HG03432 (cell line): ENCODE data around the gene C15orf61.
A peak's percentile ranks its signal among the peaks of the same experiment; 100 is the strongest.

ENCODE experiments used
- ATAC-seq: cut with Tn5 transposase; IDR thresholded peaks from one replicate; pipeline ENCODE4 v1.9.1; 2021; ENCODE audit warnings: mild to moderate bottlenecking, moderate library complexity; ENCODE audit not compliant: unreplicated experiment

The C15orf61 gene

GRCh38 chr15:67521029-67521782 lies at the start of gene C15orf61:
C15orf61 (plus strand) TSS chr15:67521131; CDS start chr15:67521249, 118 bp downstream.
- peak; percentile 81 for ATAC-seq

GRCh38 chr15:67472957-67473356 lies 48.0 kb upstream of the C15orf61 start:
- ATAC-seq = no peak

DNA sequence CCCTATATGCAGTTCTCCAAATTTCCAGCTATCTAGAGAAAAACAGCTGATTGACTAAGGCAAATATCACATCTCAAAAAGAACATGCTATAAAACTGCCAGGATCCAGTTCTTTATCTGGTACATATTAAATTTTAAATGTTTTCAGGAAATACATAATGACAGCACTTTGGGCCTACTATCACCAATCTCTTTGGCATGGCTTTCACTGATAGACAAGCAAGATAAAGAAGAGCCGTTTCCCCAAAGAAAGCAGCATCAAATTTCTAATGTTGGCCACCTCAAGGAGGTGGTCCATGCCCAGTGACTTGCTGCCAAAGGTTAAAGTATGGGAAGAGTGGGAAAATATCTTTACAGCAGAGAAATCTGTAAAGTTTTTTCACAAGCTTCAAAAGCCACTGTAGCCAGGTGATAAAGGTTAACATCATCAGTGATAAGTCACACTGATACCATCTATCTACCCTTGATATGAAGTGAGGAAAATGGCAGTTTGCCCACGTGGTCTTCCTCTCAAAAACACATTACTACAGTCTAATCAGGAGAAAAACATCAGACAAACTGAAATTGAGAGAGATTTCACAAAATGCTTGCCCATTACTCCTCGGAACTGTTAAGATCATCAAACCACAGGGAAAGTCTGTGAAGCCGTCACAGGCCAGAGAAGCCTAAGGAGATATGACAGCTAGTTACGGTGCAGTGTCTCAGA lies 46.4 kb upstream of the C15orf61 start:
- ATAC-seq = no peak

DNA sequence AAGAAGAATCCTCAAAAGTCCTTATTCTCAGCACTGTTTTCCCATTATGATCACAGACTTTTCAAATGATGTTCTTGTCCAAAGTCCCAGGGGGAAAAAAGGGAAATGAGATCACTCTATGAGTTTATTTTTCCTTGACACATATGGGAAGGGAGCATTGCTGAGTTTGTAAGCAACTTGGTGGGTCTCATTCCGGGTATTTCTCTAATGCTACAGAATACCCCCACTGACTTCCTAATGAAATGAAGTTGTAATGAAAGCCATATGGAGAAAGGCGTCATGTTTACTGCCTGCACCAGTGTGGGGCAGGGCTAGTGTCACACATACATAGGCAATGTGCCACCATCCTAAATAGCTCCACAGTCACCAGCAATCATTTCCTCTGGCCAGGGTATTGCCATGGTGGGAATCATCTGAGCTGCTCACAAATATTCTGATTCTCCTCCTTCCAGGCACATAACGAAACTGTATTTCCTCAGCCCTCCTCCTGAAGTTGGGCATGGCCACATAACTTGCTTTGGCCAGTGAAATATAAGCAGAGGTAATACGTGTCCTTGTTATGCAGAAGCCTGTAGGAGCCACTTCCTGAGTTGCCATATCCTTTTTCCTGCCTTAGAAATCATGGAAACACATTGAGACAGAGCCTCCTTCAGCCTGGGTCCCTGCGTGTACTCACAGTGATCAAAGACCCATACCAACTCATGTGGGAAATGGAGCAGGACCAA lies 41.0 kb upstream of the C15orf61 start:
- ATAC-seq = no peak

- no peak for ATAC-seq
These were observed 40.2 kb upstream of the C15orf61 start for GRCh38 chr15:67480741-67481140.

- ATAC-seq = no peak
These were observed 39.3 kb upstream of the C15orf61 start for GRCh38 chr15:67481680-67482079.

DNA sequence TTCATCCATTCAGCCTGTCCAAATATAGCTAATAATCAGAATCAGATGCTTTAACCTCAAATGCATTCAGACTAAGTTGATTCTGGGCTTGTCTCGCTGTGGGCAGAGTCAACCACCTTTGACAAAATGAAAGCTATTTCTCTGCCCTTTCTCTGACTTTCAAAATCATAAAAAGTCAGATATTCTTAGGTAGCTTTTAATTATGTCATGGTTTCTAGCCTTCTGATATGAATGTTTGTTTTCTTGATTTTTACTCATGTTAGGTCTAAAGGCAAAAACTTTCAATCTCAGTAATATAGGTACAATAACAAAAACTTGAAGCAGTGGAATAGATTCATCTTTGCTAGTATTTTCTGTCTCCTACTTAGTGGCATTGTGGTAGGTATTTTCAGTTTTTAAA lies 25.3 kb upstream of the C15orf61 start:
- no peak for ATAC-seq

DNA sequence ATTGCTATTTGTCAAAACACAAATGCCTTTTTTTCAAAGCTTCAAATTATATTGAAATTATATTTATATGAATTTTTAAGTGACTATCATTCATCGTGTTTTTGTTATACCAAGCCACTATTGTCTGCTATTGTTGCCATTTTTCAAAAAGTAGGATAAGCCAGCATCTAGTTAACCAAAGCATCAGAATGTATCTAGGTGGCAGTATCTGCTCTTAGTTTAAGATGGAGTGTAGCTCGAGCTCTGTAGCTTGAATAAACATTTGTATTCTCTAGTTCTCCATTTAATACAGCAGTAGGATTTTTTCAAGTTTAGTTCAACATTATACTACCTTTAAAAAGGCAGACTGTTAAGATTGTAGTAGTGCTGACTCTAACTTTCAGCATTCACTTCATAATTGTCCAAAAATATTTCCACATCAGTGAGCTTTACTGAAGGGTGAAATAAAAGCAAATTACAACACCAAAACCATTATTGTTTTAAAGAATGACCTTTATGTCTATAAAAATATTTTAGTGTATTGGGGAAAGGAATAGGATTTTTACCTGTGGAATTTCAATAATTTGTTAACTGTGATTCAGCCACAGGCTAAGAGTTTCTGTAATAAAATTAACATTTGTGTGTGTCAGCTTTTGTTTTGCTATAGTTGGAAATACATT lies 19.6 kb upstream of the C15orf61 start:
- ATAC-seq = no peak

- no peak for ATAC-seq
These were observed 19.0 kb upstream of the C15orf61 start for GRCh38 chr15:67501836-67502461.

DNA sequence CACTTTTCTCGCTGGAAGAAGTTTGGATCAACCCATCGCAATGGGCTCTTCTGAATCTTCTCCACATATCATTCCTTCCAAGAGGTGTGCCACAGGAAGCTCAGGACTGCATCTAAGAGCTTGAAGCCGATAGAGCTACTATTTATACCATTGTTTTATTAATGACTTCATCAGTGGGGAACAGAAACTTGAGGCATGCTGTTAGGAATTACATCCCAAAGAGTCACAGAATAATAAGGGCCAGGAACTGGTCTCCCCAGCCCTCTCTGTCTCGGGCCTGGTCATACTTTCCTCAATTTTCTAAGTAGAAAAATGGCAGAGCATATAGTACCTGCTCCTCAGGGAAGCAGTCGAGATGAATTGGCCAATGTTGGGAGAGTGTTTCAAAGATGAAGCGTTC lies 16.9 kb upstream of the C15orf61 start:
- ATAC-seq = no peak

DNA sequence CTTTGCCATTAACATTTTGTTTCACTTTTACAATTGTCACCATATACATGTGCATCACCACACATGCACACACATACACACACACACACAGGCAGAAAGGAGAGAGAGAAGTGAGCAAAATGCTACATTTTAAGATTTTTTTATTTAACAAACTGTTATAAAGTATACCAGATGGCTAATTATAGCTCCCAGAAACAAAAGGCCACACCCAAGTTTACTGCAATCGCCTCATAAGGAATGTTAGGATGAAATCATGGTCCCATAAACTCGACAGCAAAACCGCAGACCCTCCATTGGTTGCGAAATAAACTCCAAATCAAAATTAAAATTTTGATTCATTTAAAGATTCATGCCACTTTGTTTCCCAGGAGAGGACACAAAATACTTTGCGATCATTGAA lies 16.1 kb upstream of the C15orf61 start:
- ATAC-seq = no peak

GRCh38 chr15:67505675-67506572 lies 15.0 kb upstream of the C15orf61 start:
- no peak for ATAC-seq

- ATAC-seq = no peak
These were observed 13.9 kb upstream of the C15orf61 start for GRCh38 chr15:67506775-67507747.

GRCh38 chr15:67508407-67508806 lies 12.5 kb upstream of the C15orf61 start:
- no peak for ATAC-seq

DNA sequence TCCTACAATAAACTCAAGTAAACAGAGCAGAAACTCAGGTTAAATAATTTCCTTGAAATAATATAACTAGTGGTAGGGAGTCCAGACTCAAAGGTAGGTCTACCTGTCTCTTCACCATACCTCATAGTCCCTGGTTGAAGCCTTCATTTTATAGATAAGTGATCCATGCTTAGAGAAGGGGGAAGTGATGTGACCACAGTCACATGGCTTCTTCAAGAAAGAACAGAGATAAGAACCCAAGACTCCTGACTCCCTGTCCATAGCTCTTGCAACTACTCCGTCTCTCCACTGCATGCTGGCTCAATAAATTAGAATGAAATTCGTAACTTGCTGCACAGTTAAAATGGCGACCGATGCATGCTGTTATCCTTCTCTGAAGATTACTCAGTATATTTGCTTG lies 11.0 kb upstream of the C15orf61 start:
- no peak for ATAC-seq

DNA sequence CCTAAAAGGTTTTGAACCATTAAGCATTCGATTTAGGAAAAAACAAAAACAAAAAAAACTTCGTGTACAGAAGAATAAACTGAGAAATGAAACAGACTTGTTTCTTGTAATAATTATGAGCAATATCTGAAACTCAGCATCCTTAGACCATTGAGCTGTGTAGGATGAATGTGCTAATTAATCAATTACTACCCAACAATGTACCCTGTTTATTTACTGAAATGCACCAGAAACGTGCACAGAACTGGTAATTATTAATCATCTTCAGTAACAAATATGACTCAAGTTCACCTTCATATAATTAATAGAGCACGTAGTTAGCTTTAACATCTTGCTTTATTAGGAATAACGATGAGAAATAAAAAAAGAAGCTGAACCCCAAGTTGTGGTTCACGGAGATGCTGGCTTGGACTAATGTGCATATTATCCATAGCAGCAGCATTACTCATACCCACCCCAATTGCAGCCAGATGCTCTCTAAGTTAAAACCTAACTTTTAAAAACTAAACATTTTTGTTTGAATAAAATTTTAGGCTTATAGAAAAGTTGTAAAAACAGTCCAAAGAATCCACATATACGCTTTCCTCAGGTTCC lies 10.2 kb upstream of the C15orf61 start:
- ATAC-seq = no peak

DNA sequence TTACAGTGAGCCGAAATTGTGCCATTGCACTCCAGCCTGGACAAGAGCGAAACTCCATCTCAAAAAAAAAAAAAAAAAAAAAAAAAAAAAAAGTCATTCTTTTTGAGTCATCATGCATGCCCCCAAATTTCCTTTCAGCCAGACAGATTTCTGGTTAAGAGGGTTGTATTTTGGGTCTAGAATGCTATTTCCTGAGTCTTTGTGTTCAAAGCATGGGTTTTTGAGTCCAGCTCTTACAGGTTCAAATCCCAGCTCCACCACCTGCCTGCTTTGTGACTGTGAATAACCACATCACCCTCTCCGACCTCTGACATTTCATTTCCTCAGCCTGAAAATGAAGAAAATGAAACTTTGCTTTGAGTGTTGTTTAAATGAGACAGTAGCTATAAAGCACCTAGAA lies 9.3 kb upstream of the C15orf61 start:
- ATAC-seq = no peak

DNA sequence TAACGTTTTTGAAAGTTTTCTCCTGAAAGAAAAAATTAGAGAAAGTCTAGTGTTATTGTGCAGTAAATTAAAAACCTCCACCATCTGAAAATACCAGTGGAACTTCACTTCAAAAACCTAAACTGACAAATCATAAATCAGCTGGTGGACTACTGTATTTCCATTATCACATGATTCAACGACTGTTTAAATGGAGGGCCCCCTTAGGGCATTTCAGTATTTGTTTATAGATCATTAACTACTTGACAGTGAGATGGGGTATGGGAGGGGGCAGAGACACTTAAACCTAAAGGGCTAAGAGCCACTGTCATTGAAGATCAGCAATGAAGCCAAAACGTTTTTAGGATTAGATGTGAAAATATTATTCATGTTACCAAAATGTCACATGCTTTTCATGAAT lies 8.8 kb upstream of the C15orf61 start:
- ATAC-seq = no peak
